Hematopoietic multipotent progenitor cell treated with erythropoietin and hydrocortisone succinate and interleukin-3 and kit ligand, for 6 days (in vitro differentiated cells): ENCODE data around the gene CNNM3.
A peak's percentile ranks its signal among the peaks of the same experiment; 100 is the strongest.

Source experiments
- DNase-seq: peaks from one replicate; pipeline ENCODE4 v3.0.0-alpha.2; 2015

The CNNM3 gene

GRCh38 chr2:96819876-96820511 is 3.9 kb downstream of the CNNM3 start:
- DNase-seq: no peak

GRCh38 chr2:96821113-96821675 is 5.1 kb downstream of the CNNM3 start:
- DNase-seq: no peak

GRCh38 chr2:96822786-96823185 is 6.7 kb downstream of the CNNM3 start:
- no peak for DNase-seq

GRCh38 chr2:96823198-96823597 is 7.1 kb downstream of the CNNM3 start:
- no peak for DNase-seq

- DNase-seq: no peak
These were observed 8.2 kb downstream of the CNNM3 start for GRCh38 chr2:96824079-96824870.

GRCh38 chr2:96825057-96825456 is 9.0 kb downstream of the CNNM3 start:
- DNase-seq: no peak

DNA sequence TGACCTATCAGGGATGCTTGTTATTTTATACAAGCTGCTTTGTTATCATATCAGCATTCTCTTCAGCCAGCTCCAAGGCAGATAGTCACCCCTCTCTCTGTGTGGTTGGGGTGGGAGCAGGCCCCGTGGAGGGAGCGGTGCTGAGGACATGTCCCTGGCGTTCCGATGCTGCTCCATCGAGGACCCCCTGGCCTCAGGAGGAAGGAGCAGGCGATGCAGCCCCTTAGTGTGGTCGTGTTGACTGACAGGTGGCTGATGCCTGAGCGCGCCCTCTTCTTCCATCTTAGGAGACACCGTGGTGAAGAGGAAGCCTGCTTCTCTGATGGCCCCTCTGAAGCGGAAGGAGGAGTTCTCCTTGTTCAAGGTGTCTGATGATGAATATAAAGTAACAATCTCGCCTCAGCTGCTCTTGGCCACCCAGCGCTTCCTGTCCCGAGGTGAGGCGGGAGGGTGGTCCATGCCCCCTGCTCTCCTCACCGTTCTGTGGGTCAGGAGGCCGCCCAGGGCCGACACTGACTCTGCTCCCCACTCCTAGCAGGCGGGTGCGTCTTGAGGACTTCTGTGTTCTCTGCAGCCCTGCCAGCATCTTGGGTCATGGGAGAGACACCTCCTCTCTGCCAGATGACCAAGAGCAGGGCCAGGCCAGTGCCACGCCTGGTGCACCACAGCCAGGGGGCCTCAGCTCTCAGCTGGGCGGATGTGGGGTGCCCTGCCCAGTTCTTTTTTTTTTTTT is 10.6 kb downstream of the CNNM3 start:
- DNase-seq: no peak

DNA sequence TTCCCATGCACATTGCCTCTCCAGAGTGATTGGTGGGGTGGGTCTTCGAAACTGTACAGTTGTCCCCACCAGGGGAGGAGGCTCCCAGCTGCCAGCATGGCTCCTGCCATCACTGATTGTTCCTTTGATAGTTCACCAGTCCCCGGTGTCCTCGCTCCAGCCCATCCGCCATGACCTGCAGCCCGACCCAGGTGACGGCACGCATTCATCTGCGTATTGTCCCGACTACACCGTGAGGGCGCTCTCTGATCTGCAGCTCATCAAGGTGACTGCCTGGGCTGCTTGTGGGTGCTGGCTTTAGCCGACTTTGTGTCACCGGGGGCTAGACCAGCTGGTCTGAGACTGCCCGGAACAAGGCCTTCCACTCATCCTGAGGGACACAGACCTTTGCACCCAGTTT is 12.4 kb downstream of the CNNM3 start:
- DNase-seq: no peak

GRCh38 chr2:96828874-96829273 is 12.8 kb downstream of the CNNM3 start:
- DNase-seq: no peak

- peak; percentile 65 for DNase-seq
These were observed 14.0 kb downstream of the CNNM3 start for GRCh38 chr2:96830044-96830562.

GRCh38 chr2:96831679-96832078 is 15.6 kb downstream of the CNNM3 start:
- no peak for DNase-seq

- no peak for DNase-seq
These were observed 16.3 kb downstream of the CNNM3 start for GRCh38 chr2:96832408-96832753.

DNA sequence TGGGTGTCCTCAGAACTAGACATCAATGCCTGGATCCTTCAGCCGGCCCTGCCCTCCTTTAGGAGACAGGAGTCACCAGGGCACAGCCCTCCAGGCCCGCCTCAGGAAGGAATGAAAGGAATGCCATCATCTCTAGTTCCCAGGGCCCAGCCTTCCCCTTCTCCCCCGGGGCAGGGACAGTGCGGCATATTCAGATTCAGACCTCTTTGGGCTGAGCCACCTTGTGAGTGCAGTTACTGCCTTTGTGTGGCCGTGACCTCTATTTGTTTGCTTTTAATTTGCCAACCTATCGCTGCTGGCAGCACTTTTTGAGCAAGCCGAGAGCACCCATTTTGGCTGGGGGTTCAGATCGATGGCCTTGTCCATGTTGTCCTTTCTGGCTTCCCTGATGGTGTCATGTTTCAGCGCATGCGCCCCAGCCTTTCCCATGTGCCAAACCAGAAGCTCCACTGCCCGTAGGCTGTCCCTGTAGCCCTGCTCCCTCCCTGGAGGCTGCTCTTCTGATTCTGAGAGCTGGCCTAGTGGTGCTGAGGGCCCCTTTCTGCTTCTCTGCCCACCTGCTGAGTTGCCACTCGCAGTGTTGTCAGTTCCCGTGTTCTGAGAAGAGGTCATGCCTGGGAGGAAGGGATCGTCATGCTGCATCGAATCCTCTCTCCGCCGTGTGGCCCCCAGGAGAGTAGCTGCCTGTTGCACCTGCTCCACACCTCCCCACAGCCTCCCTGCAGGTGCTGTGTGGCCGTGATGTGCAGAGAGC is 16.9 kb downstream of the CNNM3 start:
- DNase-seq: no peak

GRCh38 chr2:96835830-96836229 is 19.8 kb downstream of the CNNM3 start:
- DNase-seq: no peak

DNA sequence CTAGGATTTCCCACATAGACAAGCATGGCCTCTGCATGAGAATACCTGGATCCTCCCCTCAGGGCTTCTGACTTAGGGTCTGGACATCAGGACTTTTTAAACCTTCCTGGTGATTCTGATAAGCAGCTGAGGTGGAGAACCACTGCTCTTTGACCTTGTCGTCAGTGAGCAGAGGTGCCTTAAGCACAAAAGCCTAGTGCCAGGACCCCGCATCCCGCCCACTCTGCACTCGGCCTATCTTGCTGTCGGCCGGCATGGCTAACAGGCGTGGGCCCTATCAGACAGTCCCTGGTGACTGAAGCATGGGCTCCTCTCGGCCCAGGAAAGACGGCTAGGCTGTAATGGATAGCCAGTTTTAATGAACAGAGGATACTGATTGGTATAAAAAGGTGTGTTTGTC is 21.5 kb downstream of the CNNM3 start:
- DNase-seq: no peak

DNA sequence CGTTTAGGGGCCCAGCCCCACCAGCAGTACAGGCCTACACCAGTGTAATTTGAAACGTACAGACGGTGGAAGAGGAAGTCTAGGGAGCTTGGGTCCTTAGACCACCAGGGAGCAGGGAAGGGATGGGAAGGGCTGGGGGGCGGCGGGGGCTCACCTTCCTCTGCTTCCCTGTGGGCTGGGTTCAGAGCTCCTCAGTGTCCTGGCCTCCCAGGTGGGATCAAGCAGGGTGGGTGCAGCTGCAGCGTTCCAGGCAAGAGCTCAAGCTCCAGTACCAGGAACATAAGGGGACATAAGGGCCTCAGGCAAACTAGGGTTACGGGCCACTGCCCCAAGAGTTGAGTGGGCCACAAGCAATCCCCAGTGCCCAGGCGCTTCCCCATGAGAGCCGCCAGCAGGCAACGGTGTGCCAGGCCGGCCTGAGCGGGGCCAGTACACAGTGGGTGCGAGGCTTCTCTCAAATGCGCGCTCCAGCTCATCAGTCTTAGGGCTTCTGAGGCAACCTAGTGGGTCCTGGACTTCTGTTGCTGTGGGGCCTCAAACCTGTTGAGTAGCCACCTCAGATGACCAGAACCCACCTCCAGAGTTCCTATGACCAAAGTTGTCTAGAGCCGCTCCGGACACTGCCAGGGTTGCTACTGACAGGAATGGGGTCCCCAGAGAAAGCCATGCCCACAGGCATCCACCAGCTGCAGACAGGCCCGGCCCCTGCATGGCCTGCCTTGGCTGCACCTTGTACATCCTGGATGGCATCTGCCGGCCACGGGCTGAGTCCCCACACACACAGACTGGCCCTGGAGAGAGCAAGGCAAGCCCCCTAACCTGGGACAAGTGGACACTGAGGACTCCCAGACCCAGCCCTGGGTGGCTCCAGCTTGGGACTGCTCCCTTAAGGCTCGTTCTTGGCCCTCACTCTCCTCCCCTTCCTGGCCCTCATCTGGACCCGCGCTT is 22.6 kb downstream of the CNNM3 start:
- no peak for DNase-seq

DNA sequence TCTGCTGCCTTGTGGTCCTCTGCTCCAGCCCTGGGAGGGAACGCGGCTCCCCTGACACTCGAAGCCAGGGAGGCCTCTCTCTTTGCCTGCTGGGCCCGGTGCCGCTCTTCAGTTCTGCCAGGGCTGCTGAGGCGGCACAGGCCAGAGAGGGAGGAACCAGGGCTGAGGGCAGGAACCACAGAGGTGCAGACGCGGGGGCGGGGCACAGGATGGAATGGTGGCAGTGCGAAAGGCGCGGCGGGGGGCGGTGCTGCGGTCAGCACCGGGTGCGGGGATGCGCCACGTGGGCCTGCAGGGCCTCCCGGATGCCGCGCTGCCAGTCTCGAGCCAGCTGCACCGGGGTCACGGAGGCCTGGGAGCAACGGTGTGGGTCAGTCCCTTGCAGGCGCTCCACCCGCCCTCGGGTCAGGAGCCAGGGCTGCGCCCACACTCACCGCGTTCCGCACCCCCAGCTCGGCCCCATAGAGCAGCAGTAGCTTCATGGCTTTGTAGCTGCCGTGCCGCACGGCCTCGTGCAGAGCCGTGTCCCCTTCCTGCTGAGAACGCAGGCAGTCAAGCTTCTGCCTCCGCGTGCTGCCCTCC is 23.3 kb downstream of the CNNM3 start:
- peak; percentile 90 for DNase-seq

DNA sequence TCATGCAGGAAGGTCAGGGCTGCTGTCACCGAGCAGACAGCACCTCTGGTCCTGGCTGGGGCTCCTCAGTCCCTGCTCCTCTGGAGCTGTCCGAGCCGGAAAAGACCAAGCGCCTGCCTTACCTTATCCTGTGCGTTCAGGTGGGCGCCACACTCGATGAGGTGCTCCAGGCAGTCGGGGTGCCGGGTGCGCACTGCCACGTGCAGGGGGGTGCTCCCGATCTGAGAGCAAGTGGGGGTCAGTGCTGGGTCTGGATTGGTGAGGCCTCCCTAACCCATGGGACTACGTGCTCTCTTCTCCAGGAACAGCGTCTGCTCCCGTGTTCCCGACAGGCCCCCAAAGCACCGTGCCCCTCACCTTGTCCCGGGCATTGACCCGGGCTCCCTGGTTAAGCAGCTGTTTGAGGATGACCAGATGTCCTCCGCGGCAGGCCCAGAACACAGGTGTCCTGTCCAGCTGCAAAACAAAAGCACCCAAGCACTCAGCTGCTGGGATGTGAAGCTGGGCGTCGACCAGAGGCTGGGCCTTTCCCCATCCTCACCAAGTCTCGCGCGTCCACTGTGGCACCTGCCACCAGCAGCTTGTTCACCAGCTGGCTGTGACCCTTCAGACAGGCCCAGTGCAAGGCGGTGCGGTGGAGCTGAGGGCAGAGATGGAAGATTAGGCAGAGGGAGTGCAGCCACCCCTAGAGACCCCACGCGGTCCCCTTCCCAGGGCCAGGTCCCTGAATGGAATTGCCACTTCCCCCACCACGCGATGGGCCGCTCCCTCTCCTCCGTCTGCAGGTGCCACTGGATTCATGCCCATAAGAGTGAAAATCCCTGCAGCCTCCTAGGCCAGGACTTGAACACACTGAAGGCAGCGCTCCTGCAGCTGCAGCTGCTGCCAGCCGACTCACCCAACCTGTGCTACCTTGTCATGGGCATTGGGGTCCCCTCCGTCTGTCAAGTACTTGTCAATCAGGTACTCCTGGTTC is 24.1 kb downstream of the CNNM3 start:
- no peak for DNase-seq

DNA sequence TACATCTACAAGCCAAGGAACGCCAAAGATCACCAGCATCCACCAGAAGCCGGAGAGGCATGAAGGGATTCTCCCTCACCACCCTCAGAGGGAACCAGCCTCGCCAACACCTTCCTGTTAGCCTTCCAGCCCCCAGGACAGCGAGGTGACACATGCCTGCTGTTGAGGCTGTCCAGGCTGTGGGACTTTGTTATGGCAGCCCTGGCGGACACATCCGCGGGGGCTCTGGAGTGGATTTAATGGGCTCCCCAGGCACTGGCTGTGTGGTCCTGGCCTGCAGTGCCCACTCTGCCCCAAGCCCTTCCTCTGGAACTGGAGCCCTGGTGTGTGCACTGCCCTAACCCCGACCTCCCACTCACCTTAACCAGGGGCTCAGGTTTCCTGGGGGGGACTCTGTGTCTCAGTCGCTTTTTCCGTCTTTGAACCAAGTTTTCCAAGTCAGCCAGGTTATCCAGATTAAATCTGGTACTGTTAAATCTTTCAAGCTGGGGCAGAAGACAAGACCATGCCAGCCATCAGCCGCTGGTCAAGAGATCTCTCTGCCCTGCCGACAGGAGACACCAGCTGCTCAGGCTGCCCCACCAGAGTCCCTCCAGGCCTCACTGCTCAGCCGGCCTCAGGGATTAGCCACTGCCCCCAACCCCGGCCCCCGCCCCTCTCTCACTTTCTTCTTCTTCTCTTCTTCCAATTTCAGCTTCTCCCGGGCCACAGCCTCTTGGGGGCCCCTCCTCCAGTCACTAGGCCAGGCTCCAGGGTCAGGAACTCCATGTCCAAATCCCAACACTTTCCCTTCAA is 25.8 kb downstream of the CNNM3 start:
- DNase-seq: no peak
